ENCODE measurements around the gene CDK1. TPM values are rescaled to one million over a fixed set of nuclear protein-coding genes. Genes with fewer than 3 reads are reported as not detected.
A peak's percentile ranks its signal among the peaks of the same experiment; 100 is the strongest.

The CDK1 gene
- total and polyA plus RNA-seq, 2 experiments from 2014 or later, result 23.1 to 33.6 TPM

- no peaks in the 10 kb centered on the region for H3K9me2 ChIP-seq (replicated peaks; ENCODE audit: insufficient read depth)
- no peak overlapping the region for H3K27ac ChIP-seq
- H4K20me1 ChIP-seq (ENCODE audit: insufficient read depth, poor library complexity, severe bottlenecking), result no peaks in the 10 kb centered on the region
- no peak overlapping the region for H3K4me3 ChIP-seq
- DNase-seq (ENCODE audit: low spot score), result no peak
- H3K9me3 ChIP-seq (ENCODE audit: low read depth), result no peaks in the 10 kb centered on the region
- 62% methylated on average over 2 of the region's 2 CpGs for WGBS (ENCODE audit: low lambda C conversion rate, missing lambda C conversion rate)
- no peaks in the 10 kb centered on the region for H3K36me3 ChIP-seq (replicated peaks; ENCODE audit: insufficient read depth, low read depth)
- no peaks in the 10 kb centered on the region for H3K79me2 ChIP-seq
- no peaks in the 10 kb centered on the region for H3K27me3 ChIP-seq
- H3K4me1 ChIP-seq (ENCODE audit: insufficient read depth), result peaks cover 14% of the 10 kb centered on the region
- TF ChIP-seq EZH2phosphoT487 (IDR thresholded peaks at IDR 0.05; ENCODE audit: low read depth, severe bottlenecking, unreplicated experiment) (no peak), EZH2 (IDR thresholded peaks at IDR 0.05; ENCODE audit: borderline replicate concordance) (no peak), CTCF (IDR thresholded peaks at IDR 0.05; ENCODE audit: poor library complexity) (no peak)
- no peak overlapping the region for H2AFZ ChIP-seq
- no peak overlapping the region for H3K4me2 ChIP-seq
These were observed 29.2 kb downstream of the CDK1 start for GRCh38 chr10:60807499-60807898.

- no peaks in the 10 kb centered on the region for H3K36me3 ChIP-seq (replicated peaks; ENCODE audit: insufficient read depth, low read depth)
- WGBS (ENCODE audit: low lambda C conversion rate, missing lambda C conversion rate), result 78% methylated on average over 3 of the region's 3 CpGs
- no peaks in the 10 kb centered on the region for H4K20me1 ChIP-seq (ENCODE audit: insufficient read depth, poor library complexity, severe bottlenecking)
- no peak overlapping the region for H3K4me2 ChIP-seq
- H3K4me1 ChIP-seq (ENCODE audit: insufficient read depth), result peaks cover 14% of the 10 kb centered on the region
- H3K9me2 ChIP-seq (replicated peaks; ENCODE audit: insufficient read depth), result no peaks in the 10 kb centered on the region
- H3K27ac ChIP-seq, result peak overlapping the region; percentile 63
- H3K4me3 ChIP-seq, result no peak overlapping the region
- H3K27me3 ChIP-seq, result no peaks in the 10 kb centered on the region
- no peak overlapping the region for H2AFZ ChIP-seq
- DNase-seq (ENCODE audit: low spot score), result peak; percentile 15
- no peaks in the 10 kb centered on the region for H3K9me3 ChIP-seq (ENCODE audit: low read depth)
- TF ChIP-seq CTCF (IDR thresholded peaks at IDR 0.05; ENCODE audit: poor library complexity) (no peak), EZH2phosphoT487 (IDR thresholded peaks at IDR 0.05; ENCODE audit: low read depth, severe bottlenecking, unreplicated experiment) (no peak), EZH2 (IDR thresholded peaks at IDR 0.05; ENCODE audit: borderline replicate concordance) (no peak)
- no peaks in the 10 kb centered on the region for H3K79me2 ChIP-seq
These were observed 29.8 kb downstream of the CDK1 start for GRCh38 chr10:60808036-60808435.

- no peak overlapping the region for H3K4me2 ChIP-seq
- no peaks in the 10 kb centered on the region for H3K9me3 ChIP-seq (ENCODE audit: low read depth)
- no peaks in the 10 kb centered on the region for H3K36me3 ChIP-seq (replicated peaks; ENCODE audit: insufficient read depth, low read depth)
- H4K20me1 ChIP-seq (ENCODE audit: insufficient read depth, poor library complexity, severe bottlenecking), result no peaks in the 10 kb centered on the region
- H3K27ac ChIP-seq, result peak overlapping the region; percentile 63
- no peak overlapping the region for H3K4me3 ChIP-seq
- H3K27me3 ChIP-seq, result no peaks in the 10 kb centered on the region
- peak; percentile 57 for DNase-seq (ENCODE audit: low spot score)
- H3K4me1 ChIP-seq (ENCODE audit: insufficient read depth), result peaks cover 14% of the 10 kb centered on the region
- TF ChIP-seq EZH2 (IDR thresholded peaks at IDR 0.05; ENCODE audit: borderline replicate concordance), result no peak
- no peak for TF ChIP-seq CTCF (IDR thresholded peaks at IDR 0.05; ENCODE audit: poor library complexity)
- TF ChIP-seq EZH2phosphoT487 (IDR thresholded peaks at IDR 0.05; ENCODE audit: low read depth, severe bottlenecking, unreplicated experiment), result no peak
- WGBS (ENCODE audit: low lambda C conversion rate, missing lambda C conversion rate), result 74% methylated on average over 3 of the region's 3 CpGs
- H2AFZ ChIP-seq, result no peak overlapping the region
- H3K9me2 ChIP-seq (replicated peaks; ENCODE audit: insufficient read depth), result no peaks in the 10 kb centered on the region
- H3K79me2 ChIP-seq, result no peaks in the 10 kb centered on the region
These were observed 30.9 kb downstream of the CDK1 start for GRCh38 chr10:60809157-60809556.
